H1 (cell line): ENCODE results near the gene SOX30. TPM values are rescaled to one million over a fixed set of nuclear protein-coding genes. Genes with fewer than 3 reads are reported as not detected.

Source experiments
- CTCF ChIA-PET: fragments of 300-600 bp; sonication (Branson Sonifier 250); formaldehyde crosslinking; loops from one replicate; lab custom pipeline; 2021; ENCODE audit not compliant: partially characterized antibody; lab: Charles Lee
- POLR2A ChIA-PET: fragments of 300-600 bp; sonication (Branson Sonifier 250); formaldehyde crosslinking; loops from one replicate; lab custom pipeline; 2021; ENCODE audit warnings: inconsistent platforms; ENCODE audit not compliant: partially characterized antibody; lab: Charles Lee
- DNase-seq, 2 experiments: peaks; one replicate each; pipeline versions ENCODE4 v3.0.0 to v3.0.0-alpha.2; 2010 to 2022; ENCODE audit warnings: low spot score in 2 of 2, low read depth in 1 of 2, mixed read lengths in 1 of 2
- FAIRE-seq: peaks from 2 replicates; lab custom pipeline; 2011; peaks lifted over from hg19 to GRCh38; lab: Jason Lieb, UNC
- H2AFZ ChIP-seq: 2 replicates; pipeline ENCODE4 v1.8.1; 2012; ENCODE audit warnings: low read length, inconsistent platforms
- H2AK5ac ChIP-seq: 2 replicates; pipeline ENCODE4 v1.6.1; 2013; ENCODE audit warnings: low read depth, low read length
- H2BK120ac ChIP-seq: replicated peaks from 2 replicates; pipeline ENCODE3; 2013; ENCODE audit warnings: low read depth, low read length, inconsistent platforms
- H2BK12ac ChIP-seq: 2 replicates; pipeline ENCODE4 v1.6.1; 2013; ENCODE audit warnings: low read depth, low read length
- H2BK15ac ChIP-seq: 2 replicates; pipeline ENCODE4 v1.6.1; 2013; ENCODE audit warnings: low read length
- H2BK20ac ChIP-seq: 2 replicates; pipeline ENCODE4 v1.6.1; 2013; ENCODE audit warnings: low read length
- H2BK5ac ChIP-seq: 2 replicates; pipeline ENCODE4 v1.6.1; 2013; ENCODE audit warnings: low read depth, low read length
- H3K14ac ChIP-seq: 2 replicates; pipeline ENCODE4 v1.6.1; 2013; ENCODE audit warnings: inconsistent platforms; ENCODE audit not compliant: insufficient read length
- H3K18ac ChIP-seq: 2 replicates; pipeline ENCODE4 v1.6.1; 2013; ENCODE audit warnings: low read length; ENCODE audit errors: extremely low read depth
- H3K23ac ChIP-seq: 2 replicates; pipeline ENCODE4 v1.6.1; 2013; ENCODE audit warnings: inconsistent platforms; ENCODE audit not compliant: insufficient read length
- H3K23me2 ChIP-seq: 2 replicates; pipeline ENCODE4 v1.6.1; 2013; ENCODE audit warnings: low read depth, low read length
- H3K27ac ChIP-seq: 2 replicates; pipeline ENCODE4 v1.6.1; 2011; ENCODE audit warnings: low read depth, low read length, inconsistent platforms
- H3K27me3 ChIP-seq, 4 experiments: replicated peaks in 1 of 4; 1 replicate in 1 of 4; 2 replicates in 3 of 4; pipeline versions ENCODE4 v1.6.1 to v1.8.1; 2011 to 2013; ENCODE audit warnings: low read length in 3 of 4, mild to moderate bottlenecking in 3 of 4, inconsistent platforms in 2 of 4, mixed read lengths in 2 of 4, moderate library complexity in 1 of 4; ENCODE audit not compliant: control insufficient read depth in 3 of 4, insufficient read depth in 3 of 4; ENCODE audit errors: extremely low read depth in 1 of 4
- H3K36me3 ChIP-seq, 4 experiments: 2 replicates each; pipeline versions ENCODE4 v1.6.1 to v1.8.1; 2011 to 2013; ENCODE audit warnings: mild to moderate bottlenecking in 4 of 4, low read length in 3 of 4, moderate library complexity in 2 of 4, control low read depth in 1 of 4, inconsistent platforms in 1 of 4; ENCODE audit not compliant: insufficient read depth in 4 of 4, control insufficient read depth in 2 of 4
- H3K4ac ChIP-seq: replicated peaks from 2 replicates; pipeline ENCODE3; 2013; ENCODE audit warnings: low read length, low read depth, mixed read lengths, inconsistent platforms; ENCODE audit not compliant: insufficient read length
- H3K4me1 ChIP-seq, 4 experiments: replicated peaks in 1 of 4; 1 replicate in 1 of 4; 2 replicates in 3 of 4; pipeline versions ENCODE4 v1.6.1 to v1.8.1; 2011 to 2013; ENCODE audit warnings: low read length in 3 of 4, inconsistent platforms in 2 of 4, mixed read lengths in 1 of 4; ENCODE audit not compliant: insufficient read depth in 4 of 4, control insufficient read depth in 3 of 4
- H3K4me2 ChIP-seq, 2 experiments: 2 replicates each; pipeline versions ENCODE4 v1.6.1 to v1.8.1; 2011 to 2013; ENCODE audit warnings: low read depth in 2 of 2, low read length in 2 of 2, control low read depth in 1 of 2, inconsistent platforms in 1 of 2, mild to moderate bottlenecking in 1 of 2; ENCODE audit not compliant: insufficient read depth in 1 of 2
- H3K4me3 ChIP-seq, 4 experiments: fragments of 200-600, 300-600 bp in 1 of 4; sonication (generic), shearing (Covaris generic), sonication (Bioruptor Twin) in 1 of 4; 2 replicates each; pipeline versions ENCODE4 v1.5.1 to v1.8.1; 2011 to 2016; ENCODE audit warnings: low read length in 4 of 4, low read depth in 3 of 4, control low read depth in 2 of 4, inconsistent platforms in 2 of 4, mild to moderate bottlenecking in 2 of 4, mixed read lengths in 1 of 4, moderate library complexity in 1 of 4; ENCODE audit not compliant: insufficient read depth in 2 of 4; ENCODE audit errors: extremely low read depth in 1 of 4
- H3K56ac ChIP-seq: replicated peaks from 2 replicates; pipeline ENCODE3; 2013; ENCODE audit warnings: low read depth, mild to moderate bottlenecking, mixed read lengths, low read length, inconsistent platforms; ENCODE audit not compliant: insufficient read length
- H3K79me1 ChIP-seq: 2 replicates; pipeline ENCODE4 v1.6.1; 2013; ENCODE audit warnings: low read depth, low read length, control low read depth
- H3K79me2 ChIP-seq, 2 experiments: 2 replicates each; pipeline versions ENCODE4 v1.6.1 to v1.8.1; 2012 to 2013; ENCODE audit warnings: low read length in 2 of 2, mild to moderate bottlenecking in 2 of 2, inconsistent platforms in 1 of 2; ENCODE audit not compliant: insufficient read depth in 2 of 2, control insufficient read depth in 1 of 2
- H3K9ac ChIP-seq, 4 experiments: replicated peaks in 1 of 4; 1 replicate in 1 of 4; 2 replicates in 3 of 4; pipeline versions ENCODE4 v1.6.1 to v1.8.1; 2011 to 2013; ENCODE audit warnings: low read depth in 3 of 4, low read length in 3 of 4, control low read depth in 2 of 4, mild to moderate bottlenecking in 2 of 4, moderate library complexity in 2 of 4, inconsistent platforms in 1 of 4; ENCODE audit errors: extremely low read depth in 1 of 4
- H3K9me3 ChIP-seq, 2 experiments: 2 replicates each; pipeline versions ENCODE4 v1.6.1 to v1.8.1; 2012 to 2013; ENCODE audit warnings: mild to moderate bottlenecking in 2 of 2, moderate library complexity in 2 of 2, control low read depth in 1 of 2, inconsistent platforms in 1 of 2, low read depth in 1 of 2, low read length in 1 of 2, mixed read lengths in 1 of 2; ENCODE audit not compliant: insufficient read depth in 2 of 2
- H4K20me1 ChIP-seq, 2 experiments: replicated peaks in 1 of 2; 2 replicates each; pipeline versions ENCODE3 to v1.8.1; 2011 to 2013; ENCODE audit warnings: inconsistent platforms in 2 of 2, low read length in 2 of 2, mild to moderate bottlenecking in 1 of 2; ENCODE audit not compliant: insufficient read depth in 2 of 2, control insufficient read depth in 1 of 2
- H4K5ac ChIP-seq: 2 replicates; pipeline ENCODE4 v1.6.1; 2013; ENCODE audit warnings: low read length, low read depth, mixed read lengths, inconsistent platforms; ENCODE audit not compliant: insufficient read length
- H4K8ac ChIP-seq: 2 replicates; pipeline ENCODE4 v1.8.0; 2013; ENCODE audit warnings: mild to moderate bottlenecking, moderate library complexity, low read length, inconsistent platforms; ENCODE audit not compliant: insufficient read depth; ENCODE audit errors: extremely low read depth
- H4K91ac ChIP-seq: replicated peaks from 2 replicates; pipeline ENCODE3; 2013; ENCODE audit warnings: low read length, mixed read lengths, inconsistent platforms; ENCODE audit not compliant: insufficient read length
- CBX8 ChIP-seq: fragments of 300-800, 300-1000 bp; sonication (generic); IDR thresholded peaks from 2 replicates; pipeline ENCODE4 v1.7.1; 2016; ENCODE audit warnings: low read depth, low read length, borderline replicate concordance
- CEBPB ChIP-seq: IDR thresholded peaks from 2 replicates; pipeline ENCODE4 v1.6.1; 2012; ENCODE audit warnings: low read depth, low read length
- CHD1 ChIP-seq: IDR thresholded peaks from 2 replicates; pipeline ENCODE4 v1.6.1; 2012; ENCODE audit warnings: low read depth, low read length, improper control_type of control experiment
- CHD2 ChIP-seq: IDR thresholded peaks from 2 replicates; pipeline ENCODE4 v1.6.1; 2012; ENCODE audit warnings: low read length, improper control_type of control experiment
- EZH2 ChIP-seq: fragments of 200-600 bp; sonication (generic); IDR thresholded peaks from 2 replicates; pipeline ENCODE4 v1.7.1; 2012; ENCODE audit warnings: low read depth, mild to moderate bottlenecking, moderate library complexity, low read length, inconsistent platforms; ENCODE audit not compliant: severe bottlenecking
- JUND ChIP-seq: IDR thresholded peaks from 2 replicates; pipeline ENCODE4 v1.6.1; 2011; ENCODE audit warnings: mild to moderate bottlenecking, improper control_type of control experiment, low read length
- PHF8 ChIP-seq: fragments of 200-600 bp; sonication (generic); conservative IDR thresholded peaks from 2 replicates; pipeline ENCODE4 v1.7.1; 2012; ENCODE audit warnings: low read depth, mild to moderate bottlenecking, inconsistent platforms, low read length, moderate library complexity
- RBBP5 ChIP-seq: IDR thresholded peaks from 2 replicates; pipeline ENCODE4 v1.7.1; 2012; ENCODE audit warnings: low read depth, mild to moderate bottlenecking, inconsistent platforms, low read length, moderate library complexity, borderline replicate concordance
- SIRT6 ChIP-seq: IDR thresholded peaks from one replicate; pipeline ENCODE4 v1.7.1; 2012; ENCODE audit warnings: low read length, inconsistent platforms
- SUZ12 ChIP-seq: fragments of 200-600 bp; sonication (generic); IDR thresholded peaks from 2 replicates; pipeline ENCODE4 v1.6.1; 2012; ENCODE audit warnings: mild to moderate bottlenecking, inconsistent platforms, low read length, moderate library complexity, mixed read lengths
- TAF1 ChIP-seq: IDR thresholded peaks from 2 replicates; pipeline ENCODE4 v1.6.1; 2011; ENCODE audit warnings: mild to moderate bottlenecking, low read depth, low read length
- TEAD4 ChIP-seq: IDR thresholded peaks from 2 replicates; pipeline ENCODE4 v1.6.1; 2012; ENCODE audit warnings: low read depth, low read length, inconsistent platforms, mixed read lengths
- ZNF274 ChIP-seq: IDR thresholded peaks from 2 replicates; pipeline ENCODE4 v1.7.0; 2012; ENCODE audit warnings: low read length, borderline replicate concordance; ENCODE audit errors: extremely low read depth
- WGBS, 2 experiments: shearing (Covaris generic) in 1 of 2; methylation state at CpG; one replicate each; pipeline versions ENCODE4 v1.1.6 to v1.1.7; 2013 to 2015; ENCODE audit warnings: low lambda C conversion rate in 2 of 2, mixed read lengths in 2 of 2, inconsistent platforms in 1 of 2, low coverage in 1 of 2, missing lambda C conversion rate in 1 of 2; ENCODE audit not compliant: insufficient replicate concordance in 2 of 2, insufficient coverage in 1 of 2, insufficient read length in 1 of 2; ENCODE audit errors: extremely low coverage in 1 of 2, missing lambda C conversion rate in 1 of 2; 5-methylcytosine and 5-hydroxymethylcytosine counted together
- polyA plus RNA-seq, 7 experiments: library from polyadenylated mRNA; depleted of rRNA in 3 of 7; stranded (reverse) in 5 of 7; unstranded in 2 of 7; fragments of >200 nt in 5 of 7; fragments of 200-250 nt in 2 of 7; gene quantifications; 1 replicate in 5 of 7; 2 replicates in 1 of 7; 4 replicates in 1 of 7; pipeline versions ENCODE4 v1.2.1 to v1.2.3, GENCODE V29; 2011 to 2013; ENCODE audit warnings: missing spikeins in 2 of 7, mixed read lengths in 2 of 7
- total RNA-seq: library from RNA; stranded (reverse); fragmentation: NEBNext Ultra II Directional; extraction: Animal tissue kit (Norgen Biotek cat#: 25700); gene quantifications from 2 replicates; pipeline ENCODE4 v1.2.1, GENCODE V29; 2021

The SOX30 gene
- total and polyA plus RNA-seq, 2 of the 8 experiments (the other 6 are each of a cell fraction or from before 2014, with no cell fraction given) = 0.35 TPM; not detected in 1

GRCh38 chr5:157603333-157604190 lies 48.7 kb downstream of the SOX30 start:
- ChIA-PET POLR2A (no interaction called here), CTCF (no interaction called here)
- Histone ChIP-seq H3K23me2 (0 out of 2 replicates have a peak, but pooled peaks cover 2% of the 10 kb centered on the region), H4K91ac (no peak overlapping the region), H3K18ac (no peak overlapping the region), H3K4me3 (no peak overlapping the region), H3K9ac (no peak overlapping the region), H2BK20ac (no peak overlapping the region), H4K8ac (no peak overlapping the region), H2BK5ac (no peak overlapping the region), H3K79me1 (no peaks in the 10 kb centered on the region), H3K36me3 (no peaks in the 10 kb centered on the region), H2AK5ac (no peak overlapping the region), H3K27me3 (no peaks in the 10 kb centered on the region), H3K79me2 (no peaks in the 10 kb centered on the region), H2BK15ac (no peak overlapping the region), H2AFZ (no peak overlapping the region), H3K4ac (no peak overlapping the region), H4K5ac (no peak overlapping the region), H3K14ac (no peak overlapping the region), H3K9me3 (no peaks in the 10 kb centered on the region), H3K56ac (no peak overlapping the region), H3K4me2 (no peak overlapping the region), H3K4me1 (no peaks in the 10 kb centered on the region), H2BK120ac (no peak overlapping the region), H3K27ac (no peak overlapping the region), H3K23ac (no peak overlapping the region), H2BK12ac (no peak overlapping the region), H4K20me1 (no peaks in the 10 kb centered on the region)
- WGBS, 2 experiments = 88% methylated on average over 12 of the region's 12 CpGs; no CpG with 5 or more reads in 1 of the 2 experiments
- no peak for DNase-seq
- FAIRE-seq = no peak
- TF ChIP-seq EZH2 (no peak), TEAD4 (no peak), SIRT6 (no peak), CEBPB (no peak), SUZ12 (no peak), PHF8 (no peak), CHD2 (no peak), JUND (no peak), ZNF274 (no peak), RBBP5 (no peak), CHD1 (no peak), CBX8 (no peak), TAF1 (no peak)
